ENCODE results near the gene QRICH1.

GRCh38 chr3:48980295-48980694 is 113.6 kb downstream of the QRICH1 start:
- TF ChIP-seq POLR2AphosphoS5 (IDR thresholded peaks at IDR 0.05; ENCODE audit: borderline replicate concordance, low read depth, low read length): no peak
- no peak for TF ChIP-seq EZH2 (IDR thresholded peaks at IDR 0.05)

Measured in SK-N-MC (cell line).